ENCODE results near the gene DOCK8. TPM values are rescaled to one million over a fixed set of nuclear protein-coding genes. Genes with fewer than 3 reads are reported as not detected.

The DOCK8 gene
- total RNA-seq, 2 experiments from 2014 or later, result 59.0 to 145 TPM

DNA sequence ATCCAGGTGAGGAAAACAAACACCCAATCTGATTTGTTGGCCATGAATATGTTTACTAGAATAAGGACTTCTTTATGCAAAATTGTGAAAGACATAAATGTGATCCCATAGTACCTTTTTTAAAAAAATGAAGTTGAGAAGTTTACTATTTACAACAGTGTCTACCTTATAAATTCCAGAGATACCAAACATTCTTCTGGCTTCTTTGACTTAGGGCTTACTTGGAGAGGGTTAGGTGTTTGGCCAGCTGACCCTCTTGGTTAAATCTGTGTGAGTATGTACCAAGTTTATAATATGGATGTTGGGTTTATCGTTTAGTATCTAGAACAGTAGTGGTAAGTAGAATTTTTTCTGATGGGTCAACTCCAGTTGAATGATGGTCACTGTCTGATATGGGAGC, 212.3 kb downstream of the DOCK8 start:
- POLR2A ChIA-PET, result no interaction called here
- Histone ChIP-seq H3K9me3 (ENCODE audit: low read length) (no peaks in the 10 kb centered on the region), H3K4me1 (ENCODE audit: insufficient read depth, low read length, poor library complexity, severe bottlenecking) (no peaks in the 10 kb centered on the region), H2AFZ (ENCODE audit: low read length) (no peak overlapping the region), H4K20me1 (ENCODE audit: insufficient read depth, low read length) (no peaks in the 10 kb centered on the region), H3K4me3 (ENCODE audit: low read depth, low read length, poor library complexity, severe bottlenecking) (no peak overlapping the region), H3K4me2 (ENCODE audit: low read length) (no peak overlapping the region), H3K79me2 (ENCODE audit: insufficient read depth, low read depth, low read length) (no peaks in the 10 kb centered on the region), H3K27ac (ENCODE audit: low read depth, low read length, poor library complexity, severe bottlenecking) (no peak overlapping the region), H3K9me2 (ENCODE audit: insufficient read depth, low read length) (no peaks in the 10 kb centered on the region), H3K36me3 (ENCODE audit: insufficient read depth, low read length) (peaks cover 91% of the 10 kb centered on the region)
- intact Hi-C loops (cut with micrococcal nuclease; ENCODE audit: unreplicated experiment), result no loop called here
- BruUV-seq (replicated peaks), result no TSS peak
- TF ChIP-seq, protein P1, sequence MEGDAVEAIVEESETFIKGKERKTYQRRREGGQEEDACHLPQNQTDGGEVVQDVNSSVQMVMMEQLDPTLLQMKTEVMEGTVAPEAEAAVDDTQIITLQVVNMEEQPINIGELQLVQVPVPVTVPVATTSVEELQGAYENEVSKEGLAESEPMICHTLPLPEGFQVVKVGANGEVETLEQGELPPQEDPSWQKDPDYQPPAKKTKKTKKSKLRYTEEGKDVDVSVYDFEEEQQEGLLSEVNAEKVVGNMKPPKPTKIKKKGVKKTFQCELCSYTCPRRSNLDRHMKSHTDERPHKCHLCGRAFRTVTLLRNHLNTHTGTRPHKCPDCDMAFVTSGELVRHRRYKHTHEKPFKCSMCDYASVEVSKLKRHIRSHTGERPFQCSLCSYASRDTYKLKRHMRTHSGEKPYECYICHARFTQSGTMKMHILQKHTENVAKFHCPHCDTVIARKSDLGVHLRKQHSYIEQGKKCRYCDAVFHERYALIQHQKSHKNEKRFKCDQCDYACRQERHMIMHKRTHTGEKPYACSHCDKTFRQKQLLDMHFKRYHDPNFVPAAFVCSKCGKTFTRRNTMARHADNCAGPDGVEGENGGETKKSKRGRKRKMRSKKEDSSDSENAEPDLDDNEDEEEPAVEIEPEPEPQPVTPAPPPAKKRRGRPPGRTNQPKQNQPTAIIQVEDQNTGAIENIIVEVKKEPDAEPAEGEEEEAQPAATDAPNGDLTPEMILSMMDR (conservative IDR thresholded peaks at IDR 0.05; ENCODE audit: low read length), result no peak
- TF ChIP-seq EZH2phosphoT487 (IDR thresholded peaks at IDR 0.05; ENCODE audit: borderline replicate concordance, low read depth, low read length), result no peak
- CTCF ChIA-PET (ENCODE audit: unreplicated experiment), result no interaction called here
- DNase-seq (ENCODE audit: low spot score), result no peak

DNA sequence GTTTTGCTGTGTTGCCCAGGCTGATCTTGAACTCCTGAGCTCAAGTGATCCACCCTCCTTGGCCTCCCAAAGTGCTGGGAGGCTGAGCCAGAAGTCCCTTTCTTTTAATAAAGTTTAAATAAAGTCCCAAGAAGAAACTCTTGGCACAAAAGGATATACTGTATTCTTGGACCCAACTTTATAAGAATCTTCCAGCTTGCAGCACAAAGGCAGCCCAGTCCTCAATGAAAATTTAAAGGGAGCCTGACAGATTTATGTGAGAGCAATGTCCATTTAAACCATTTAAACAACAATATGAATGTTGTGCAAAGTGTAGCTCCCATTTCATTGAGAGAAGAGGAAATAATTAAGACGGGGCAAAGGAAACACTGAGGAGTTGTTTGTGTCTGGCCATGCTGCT, 217.0 kb downstream of the DOCK8 start:
- ChIA-PET CTCF (ENCODE audit: unreplicated experiment) (no interaction called here), POLR2A (interaction anchor here (0.9 kb wide), 1 partner anchor 48 kb away, joined by 3 read pairs; no protein-coding TSS in a partner anchor)
- H3K4me3 ChIP-seq (ENCODE audit: low read depth, low read length, poor library complexity, severe bottlenecking), result no peak overlapping the region
- DNase-seq (ENCODE audit: low spot score), result no peak
- BruUV-seq (replicated peaks), result no TSS peak
- H3K4me1 ChIP-seq (ENCODE audit: insufficient read depth, low read length, poor library complexity, severe bottlenecking), result no peaks in the 10 kb centered on the region
- H3K79me2 ChIP-seq (ENCODE audit: insufficient read depth, low read depth, low read length), result no peaks in the 10 kb centered on the region
- TF ChIP-seq, protein P1 (conservative IDR thresholded peaks at IDR 0.05; ENCODE audit: low read length), result no peak
- no peak for TF ChIP-seq EZH2phosphoT487 (IDR thresholded peaks at IDR 0.05; ENCODE audit: borderline replicate concordance, low read depth, low read length)
- intact Hi-C loops (cut with micrococcal nuclease; ENCODE audit: unreplicated experiment), result no loop called here
- H4K20me1 ChIP-seq (ENCODE audit: insufficient read depth, low read length), result no peaks in the 10 kb centered on the region
- no peaks in the 10 kb centered on the region for H3K9me3 ChIP-seq (ENCODE audit: low read length)
- H3K27ac ChIP-seq (ENCODE audit: low read depth, low read length, poor library complexity, severe bottlenecking), result no peak overlapping the region
- no peak overlapping the region for H2AFZ ChIP-seq (ENCODE audit: low read length)
- peaks cover 93% of the 10 kb centered on the region for H3K36me3 ChIP-seq (ENCODE audit: insufficient read depth, low read length)
- H3K9me2 ChIP-seq (ENCODE audit: insufficient read depth, low read length), result no peaks in the 10 kb centered on the region
- H3K4me2 ChIP-seq (ENCODE audit: low read length), result no peak overlapping the region

DNA sequence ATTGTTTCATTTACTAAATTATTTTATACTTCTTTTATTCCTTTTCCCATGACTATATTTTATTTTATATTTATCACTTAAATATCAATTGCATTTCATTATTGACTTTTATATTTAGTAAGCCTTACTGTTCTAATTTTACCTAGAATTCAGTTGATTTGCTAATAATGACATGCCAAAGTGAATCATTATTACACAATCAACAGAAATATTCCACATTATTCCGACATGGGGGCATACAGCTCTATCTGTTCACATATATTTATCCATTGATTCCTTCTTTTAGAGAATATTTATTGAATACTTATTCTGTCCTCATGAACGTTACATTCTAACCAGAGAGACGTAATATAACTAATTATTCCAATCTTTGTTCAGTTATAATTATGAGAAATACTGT, 221.8 kb downstream of the DOCK8 start:
- H3K9me2 ChIP-seq (ENCODE audit: insufficient read depth, low read length), result no peaks in the 10 kb centered on the region
- CTCF ChIA-PET (ENCODE audit: unreplicated experiment), result no interaction called here
- H3K79me2 ChIP-seq (ENCODE audit: insufficient read depth, low read depth, low read length), result no peaks in the 10 kb centered on the region
- H3K4me1 ChIP-seq (ENCODE audit: insufficient read depth, low read length, poor library complexity, severe bottlenecking), result no peaks in the 10 kb centered on the region
- intact Hi-C loops (cut with micrococcal nuclease; ENCODE audit: unreplicated experiment), result no loop called here
- POLR2A ChIA-PET, result interaction anchor here (1.1 to 1.6 kb wide), 2 partner anchors 10 to 16 kb away, joined by 3 to 4 read pairs; no protein-coding TSS in a partner anchor
- H3K27ac ChIP-seq (ENCODE audit: low read depth, low read length, poor library complexity, severe bottlenecking), result no peak overlapping the region
- no TSS peak for BruUV-seq (replicated peaks)
- no peak overlapping the region for H2AFZ ChIP-seq (ENCODE audit: low read length)
- H3K9me3 ChIP-seq (ENCODE audit: low read length), result no peaks in the 10 kb centered on the region
- H3K4me3 ChIP-seq (ENCODE audit: low read depth, low read length, poor library complexity, severe bottlenecking), result no peak overlapping the region
- H3K36me3 ChIP-seq (ENCODE audit: insufficient read depth, low read length), result peaks cover 97% of the 10 kb centered on the region
- no peak for DNase-seq (ENCODE audit: low spot score)
- no peak for TF ChIP-seq EZH2phosphoT487 (IDR thresholded peaks at IDR 0.05; ENCODE audit: borderline replicate concordance, low read depth, low read length)
- TF ChIP-seq, protein P1 (conservative IDR thresholded peaks at IDR 0.05; ENCODE audit: low read length), result no peak
- H3K4me2 ChIP-seq (ENCODE audit: low read length), result no peak overlapping the region
- H4K20me1 ChIP-seq (ENCODE audit: insufficient read depth, low read length), result no peaks in the 10 kb centered on the region
